PC-3 (cell line): ENCODE data around the gene MAIP1.

Experiments used
- EZH2 ChIP-seq: fragments of 300-600 bp; sonication (generic); IDR thresholded peaks from one replicate; pipeline ENCODE4 v1.6.1; 2017; ENCODE audit warnings: antibody characterized with exemption, mild to moderate bottlenecking, low read length; ENCODE audit not compliant: unreplicated experiment
- EZH2phosphoT487 ChIP-seq: fragments of 300-600 bp; sonication (generic); IDR thresholded peaks from 2 replicates; pipeline ENCODE4 v1.6.1; 2018; ENCODE audit warnings: mild to moderate bottlenecking, antibody characterized with exemption, low read length, borderline replicate concordance
- TF ChIP-seq, protein P1 (sequence below): fragments of 300-600 bp; sonication (generic); conservative IDR thresholded peaks from 2 replicates; pipeline ENCODE4 v1.5.1; 2017; ENCODE audit warnings: antibody characterized with exemption, low read depth, mild to moderate bottlenecking, low read length

DNA sequence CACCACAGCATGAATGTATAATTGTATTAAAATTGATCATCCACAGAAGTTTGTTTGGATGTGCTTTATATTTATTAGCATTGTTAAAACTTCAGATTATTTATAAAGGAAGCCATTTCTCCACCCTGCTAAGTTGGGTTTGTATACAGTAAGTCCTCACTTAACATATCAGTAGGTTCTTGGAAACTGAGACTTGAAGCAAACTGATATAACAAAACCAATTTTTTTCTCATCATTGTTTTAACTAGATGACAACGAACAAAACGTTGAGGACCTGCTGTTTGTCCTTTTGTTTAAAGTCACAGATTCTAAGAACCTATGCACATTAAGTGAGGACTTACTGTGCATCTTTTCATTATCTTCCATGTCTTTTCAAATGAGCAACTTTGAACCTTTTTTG lies 27.2 kb upstream of the MAIP1 start:
- TF ChIP-seq, protein P1, sequence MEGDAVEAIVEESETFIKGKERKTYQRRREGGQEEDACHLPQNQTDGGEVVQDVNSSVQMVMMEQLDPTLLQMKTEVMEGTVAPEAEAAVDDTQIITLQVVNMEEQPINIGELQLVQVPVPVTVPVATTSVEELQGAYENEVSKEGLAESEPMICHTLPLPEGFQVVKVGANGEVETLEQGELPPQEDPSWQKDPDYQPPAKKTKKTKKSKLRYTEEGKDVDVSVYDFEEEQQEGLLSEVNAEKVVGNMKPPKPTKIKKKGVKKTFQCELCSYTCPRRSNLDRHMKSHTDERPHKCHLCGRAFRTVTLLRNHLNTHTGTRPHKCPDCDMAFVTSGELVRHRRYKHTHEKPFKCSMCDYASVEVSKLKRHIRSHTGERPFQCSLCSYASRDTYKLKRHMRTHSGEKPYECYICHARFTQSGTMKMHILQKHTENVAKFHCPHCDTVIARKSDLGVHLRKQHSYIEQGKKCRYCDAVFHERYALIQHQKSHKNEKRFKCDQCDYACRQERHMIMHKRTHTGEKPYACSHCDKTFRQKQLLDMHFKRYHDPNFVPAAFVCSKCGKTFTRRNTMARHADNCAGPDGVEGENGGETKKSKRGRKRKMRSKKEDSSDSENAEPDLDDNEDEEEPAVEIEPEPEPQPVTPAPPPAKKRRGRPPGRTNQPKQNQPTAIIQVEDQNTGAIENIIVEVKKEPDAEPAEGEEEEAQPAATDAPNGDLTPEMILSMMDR: no peak
- TF ChIP-seq EZH2phosphoT487 (no peak), EZH2 (no peak)
